Astrocyte (in vitro differentiated cells and primary cell): ENCODE measurements around the gene AMPD2. TPM values are rescaled to one million over a fixed set of nuclear protein-coding genes. Genes with fewer than 3 reads are reported as not detected.

Experiments
- DNase-seq: peaks from one replicate; pipeline ENCODE4 v3.0.0-alpha.2; 2010; ENCODE audit warnings: low read depth
- FAIRE-seq: peaks from 2 replicates; lab custom pipeline; 2011; peaks lifted over from hg19 to GRCh38; lab: Jason Lieb, UNC
- H2AFZ ChIP-seq: 2 replicates; pipeline ENCODE4 v1.6.0; 2012; ENCODE audit warnings: low read depth, low read length, inconsistent platforms
- H3K27ac ChIP-seq: 2 replicates; pipeline ENCODE4 v1.5.1; 2011; ENCODE audit warnings: low read depth, low read length, inconsistent platforms
- H3K27me3 ChIP-seq: 2 replicates; pipeline ENCODE4 v1.6.0; 2011; ENCODE audit warnings: low read length, inconsistent platforms; ENCODE audit not compliant: insufficient read depth
- H3K36me3 ChIP-seq: 2 replicates; pipeline ENCODE4 v1.5.1; 2011; ENCODE audit warnings: low read length, inconsistent platforms; ENCODE audit not compliant: insufficient read depth
- H3K4me1 ChIP-seq: 2 replicates; pipeline ENCODE4 v1.5.1; 2011; ENCODE audit warnings: low read length, inconsistent platforms; ENCODE audit not compliant: insufficient read depth
- H3K4me2 ChIP-seq: 2 replicates; pipeline ENCODE4 v1.6.0; 2012; ENCODE audit warnings: low read length, inconsistent platforms
- H3K4me3 ChIP-seq: 2 replicates; pipeline ENCODE4 v1.5.1; 2011; ENCODE audit warnings: low read depth, mild to moderate bottlenecking, low read length, inconsistent platforms; ENCODE audit not compliant: insufficient read depth
- H3K79me2 ChIP-seq: 2 replicates; pipeline ENCODE4 v1.6.0; 2012; ENCODE audit warnings: mild to moderate bottlenecking, low read length, inconsistent platforms; ENCODE audit not compliant: insufficient read depth
- H3K9ac ChIP-seq: 2 replicates; pipeline ENCODE4 v1.6.0; 2012; ENCODE audit warnings: mild to moderate bottlenecking, low read length, inconsistent platforms
- H3K9me3 ChIP-seq: 2 replicates; pipeline ENCODE4 v1.5.1; 2012; ENCODE audit warnings: low read depth, mild to moderate bottlenecking, low read length, inconsistent platforms; ENCODE audit not compliant: insufficient read depth
- H4K20me1 ChIP-seq: 2 replicates; pipeline ENCODE4 v1.6.0; 2012; ENCODE audit warnings: low read length, inconsistent platforms; ENCODE audit not compliant: insufficient read depth
- H3K27ac Mint-ChIP-seq: one replicate; pipeline ENCODE4 v1.8.0; 2021; ENCODE audit warnings: mild to moderate bottlenecking, mixed read lengths; ENCODE audit not compliant: unreplicated experiment
- H3K27me3 Mint-ChIP-seq: one replicate; pipeline ENCODE4 v1.8.0; 2021; ENCODE audit warnings: low read depth, mixed read lengths; ENCODE audit not compliant: unreplicated experiment
- H3K36me3 Mint-ChIP-seq: one replicate; pipeline ENCODE4 v1.8.0; 2021; ENCODE audit warnings: low read depth, mixed read lengths; ENCODE audit not compliant: unreplicated experiment
- H3K4me1 Mint-ChIP-seq: one replicate; pipeline ENCODE4 v1.8.0; 2021; ENCODE audit warnings: low read depth, mixed read lengths; ENCODE audit not compliant: unreplicated experiment
- H3K4me3 Mint-ChIP-seq: one replicate; pipeline ENCODE4 v1.8.0; 2021; ENCODE audit warnings: mild to moderate bottlenecking, moderate library complexity, mixed read lengths; ENCODE audit not compliant: unreplicated experiment
- H3K9me3 Mint-ChIP-seq: one replicate; pipeline ENCODE4 v1.8.0; 2021; ENCODE audit warnings: mild to moderate bottlenecking, mixed read lengths; ENCODE audit not compliant: unreplicated experiment
- EZH2 ChIP-seq: IDR thresholded peaks from 2 replicates; pipeline ENCODE4 v1.6.1; 2012; ENCODE audit warnings: mild to moderate bottlenecking, low read length, inconsistent platforms; ENCODE audit not compliant: insufficient read depth
- total RNA-seq: library from RNA; stranded (reverse); gene quantifications from 2 replicates; pipeline ENCODE4 v1.2.1, GENCODE V29; 2021
- TF ChIP-seq, protein P1 (sequence below): IDR thresholded peaks from 2 replicates; pipeline ENCODE4 v1.5.1; 2011; ENCODE audit warnings: low read depth, mild to moderate bottlenecking, inconsistent platforms, low read length, moderate library complexity; ENCODE audit not compliant: insufficient read depth

The AMPD2 gene
- total RNA-seq, 1 donor from 2014 or later = 156 TPM

DNA sequence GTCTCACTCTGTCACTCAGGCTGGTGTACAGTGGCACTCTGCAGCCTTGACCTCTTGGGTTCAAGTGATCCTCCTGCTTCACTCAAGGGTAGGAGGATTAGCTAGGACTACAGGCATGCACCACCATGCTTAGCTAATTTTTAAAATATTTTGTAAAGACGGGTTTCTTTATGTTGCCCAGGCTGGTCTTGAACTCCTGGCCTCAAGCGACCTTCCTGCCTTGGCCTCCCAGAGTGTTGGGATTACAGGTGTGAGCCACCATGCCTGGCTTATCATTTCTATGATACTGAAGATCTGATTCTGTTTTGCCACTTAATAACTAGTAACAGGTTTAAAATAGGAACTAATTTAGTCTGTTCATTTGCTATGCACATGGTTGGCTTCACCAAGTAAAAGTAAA, 37.6 kb upstream of the AMPD2 start:
- no peak overlapping the region for H3K4me2 ChIP-seq
- H3K27ac ChIP-seq = no peak overlapping the region
- peaks cover 53% of the 10 kb centered on the region for H3K36me3 ChIP-seq
- Mint-ChIP-seq H3K9me3 (no peaks in the 10 kb centered on the region), H3K27me3 (no peaks in the 10 kb centered on the region), H3K27ac (no peak overlapping the region), H3K36me3 (peaks cover 21% of the 10 kb centered on the region), H3K4me1 (peaks cover 8% of the 10 kb centered on the region), H3K4me3 (no peak overlapping the region)
- peaks cover 44% of the 10 kb centered on the region for H3K79me2 ChIP-seq
- no peak overlapping the region for H2AFZ ChIP-seq
- FAIRE-seq (no peak), DNase-seq (no peak)
- H3K27me3 ChIP-seq = no peaks in the 10 kb centered on the region
- TF ChIP-seq, protein P1, sequence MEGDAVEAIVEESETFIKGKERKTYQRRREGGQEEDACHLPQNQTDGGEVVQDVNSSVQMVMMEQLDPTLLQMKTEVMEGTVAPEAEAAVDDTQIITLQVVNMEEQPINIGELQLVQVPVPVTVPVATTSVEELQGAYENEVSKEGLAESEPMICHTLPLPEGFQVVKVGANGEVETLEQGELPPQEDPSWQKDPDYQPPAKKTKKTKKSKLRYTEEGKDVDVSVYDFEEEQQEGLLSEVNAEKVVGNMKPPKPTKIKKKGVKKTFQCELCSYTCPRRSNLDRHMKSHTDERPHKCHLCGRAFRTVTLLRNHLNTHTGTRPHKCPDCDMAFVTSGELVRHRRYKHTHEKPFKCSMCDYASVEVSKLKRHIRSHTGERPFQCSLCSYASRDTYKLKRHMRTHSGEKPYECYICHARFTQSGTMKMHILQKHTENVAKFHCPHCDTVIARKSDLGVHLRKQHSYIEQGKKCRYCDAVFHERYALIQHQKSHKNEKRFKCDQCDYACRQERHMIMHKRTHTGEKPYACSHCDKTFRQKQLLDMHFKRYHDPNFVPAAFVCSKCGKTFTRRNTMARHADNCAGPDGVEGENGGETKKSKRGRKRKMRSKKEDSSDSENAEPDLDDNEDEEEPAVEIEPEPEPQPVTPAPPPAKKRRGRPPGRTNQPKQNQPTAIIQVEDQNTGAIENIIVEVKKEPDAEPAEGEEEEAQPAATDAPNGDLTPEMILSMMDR = no peak
- TF ChIP-seq EZH2 = no peak
- no peak overlapping the region for H3K9ac ChIP-seq
- no peak overlapping the region for H3K4me3 ChIP-seq
- peaks cover 34% of the 10 kb centered on the region for H4K20me1 ChIP-seq
- no peaks in the 10 kb centered on the region for H3K9me3 ChIP-seq
- H3K4me1 ChIP-seq = peaks cover 6% of the 10 kb centered on the region

DNA sequence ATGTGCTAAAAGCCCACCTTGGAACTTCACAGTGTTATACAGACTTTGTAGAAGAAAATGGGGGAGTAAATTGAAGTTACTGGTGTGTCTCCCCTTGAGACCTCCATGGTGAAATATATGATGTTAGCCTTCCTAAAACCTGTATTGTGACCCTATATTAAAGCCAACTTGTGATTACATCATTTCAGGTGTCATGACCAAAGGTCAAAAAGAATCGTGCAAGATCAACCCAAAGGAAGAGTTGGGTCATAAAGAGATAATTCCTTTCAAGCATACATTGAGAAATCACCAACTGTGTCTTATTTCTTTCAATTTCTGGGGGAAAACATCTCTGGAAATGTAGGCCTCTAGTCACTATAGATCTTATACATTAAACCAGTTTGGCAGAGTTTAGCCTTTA, 34.9 kb upstream of the AMPD2 start:
- H3K9ac ChIP-seq = no peak overlapping the region
- DNase-seq (no peak), FAIRE-seq (no peak)
- peaks cover 24% of the 10 kb centered on the region for H3K79me2 ChIP-seq
- TF ChIP-seq EZH2 = no peak
- TF ChIP-seq, protein P1 = no peak
- H3K4me2 ChIP-seq = no peak overlapping the region
- H3K9me3 Mint-ChIP-seq = no peaks in the 10 kb centered on the region
- no peaks in the 10 kb centered on the region for H3K9me3 ChIP-seq
- no peaks in the 10 kb centered on the region for H3K4me1 Mint-ChIP-seq
- no peak overlapping the region for H3K27ac ChIP-seq
- no peak overlapping the region for H3K27ac Mint-ChIP-seq
- H3K27me3 ChIP-seq = no peaks in the 10 kb centered on the region
- H3K36me3 ChIP-seq = peaks cover 61% of the 10 kb centered on the region
- peaks cover 30% of the 10 kb centered on the region for H3K36me3 Mint-ChIP-seq
- no peak overlapping the region for H2AFZ ChIP-seq
- H4K20me1 ChIP-seq = peaks cover 22% of the 10 kb centered on the region
- H3K27me3 Mint-ChIP-seq = no peaks in the 10 kb centered on the region
- no peaks in the 10 kb centered on the region for H3K4me1 ChIP-seq
- no peak overlapping the region for H3K4me3 Mint-ChIP-seq
- no peak overlapping the region for H3K4me3 ChIP-seq

DNA sequence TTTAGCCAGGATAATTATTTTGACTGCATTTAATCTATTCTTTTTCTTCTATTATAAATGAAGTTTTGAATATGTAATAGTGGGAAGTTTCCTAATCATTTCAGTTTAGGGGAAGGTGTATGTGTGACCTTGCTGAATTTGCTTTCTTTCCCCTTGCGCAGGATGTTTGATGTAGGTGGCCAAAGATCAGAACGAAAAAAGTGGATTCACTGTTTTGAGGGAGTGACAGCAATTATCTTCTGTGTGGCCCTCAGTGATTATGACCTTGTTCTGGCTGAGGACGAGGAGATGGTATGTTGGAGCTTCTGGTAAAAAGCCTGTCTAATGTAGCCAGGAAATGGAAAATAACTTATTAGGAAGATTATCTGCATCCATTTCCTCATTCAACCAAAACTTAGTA, 33.6 kb upstream of the AMPD2 start:
- peaks cover 55% of the 10 kb centered on the region for H3K36me3 ChIP-seq
- H3K27me3 ChIP-seq = no peaks in the 10 kb centered on the region
- H2AFZ ChIP-seq = no peak overlapping the region
- no peak overlapping the region for H3K4me3 ChIP-seq
- Mint-ChIP-seq H3K4me3 (no peak overlapping the region), H3K36me3 (peaks cover 28% of the 10 kb centered on the region), H3K9me3 (no peaks in the 10 kb centered on the region), H3K27me3 (no peaks in the 10 kb centered on the region), H3K4me1 (no peaks in the 10 kb centered on the region), H3K27ac (no peak overlapping the region)
- DNase-seq (no peak), FAIRE-seq (no peak)
- no peak overlapping the region for H3K9ac ChIP-seq
- H3K4me2 ChIP-seq = no peak overlapping the region
- no peak for TF ChIP-seq EZH2
- TF ChIP-seq, protein P1 = no peak
- H3K4me1 ChIP-seq = no peaks in the 10 kb centered on the region
- no peaks in the 10 kb centered on the region for H3K9me3 ChIP-seq
- H3K79me2 ChIP-seq = peaks cover 19% of the 10 kb centered on the region
- no peak overlapping the region for H3K27ac ChIP-seq
- peaks cover 17% of the 10 kb centered on the region for H4K20me1 ChIP-seq
